PC-3 (cell line): ENCODE measurements around the gene LIPC. TPM values are rescaled to one million over a fixed set of nuclear protein-coding genes. Genes with fewer than 3 reads are reported as not detected.

ENCODE experiments used
- ATAC-seq: fragments of 200-7000 bp; cut with Tn5 transposase; 2 replicates; pipeline ENCODE4 v1.9.1; 2020; ENCODE audit warnings: mild to moderate bottlenecking, moderate library complexity
- BruUV-seq: library from RNA; stranded (reverse); fragments of 400-500 nt; replicated peaks from 2 replicates; lab custom pipeline; 2021; lab: Mats Ljungman, UMichigan
- CTCF ChIA-PET: fragments of 300-600 bp; sonication (Branson Sonifier 250); formaldehyde crosslinking; loops from one replicate; lab custom pipeline; 2022; ENCODE audit warnings: antibody characterized with exemption; lab: Charles Lee
- POLR2A ChIA-PET: fragments of 300-600 bp; sonication (Branson Sonifier 250); formaldehyde crosslinking; loops from one replicate; lab custom pipeline; 2022; ENCODE audit warnings: antibody characterized with exemption; ENCODE audit not compliant: unreplicated experiment; lab: Charles Lee
- DNase-seq: peaks from one replicate; pipeline ENCODE4 v3.0.0-alpha.2; 2015
- H2AFZ ChIP-seq: fragments of 300-600 bp; sonication (generic); 2 replicates; pipeline ENCODE4 v1.6.0; 2016; ENCODE audit warnings: antibody characterized with exemption, low read length
- H3F3A ChIP-seq: fragments of 300-600 bp; sonication (generic); one replicate; pipeline ENCODE4 v1.6.0; 2017; ENCODE audit warnings: antibody characterized with exemption, low read length, control low read depth, mild to moderate bottlenecking; ENCODE audit not compliant: unreplicated experiment
- H3K27ac ChIP-seq: fragments of 300-600 bp; sonication (generic); 2 replicates; pipeline ENCODE4 v1.5.1; 2016; ENCODE audit warnings: mild to moderate bottlenecking, low read length
- H3K27me3 ChIP-seq: fragments of 300-600 bp; sonication (generic); 2 replicates; pipeline ENCODE4 v1.6.1; 2016; ENCODE audit warnings: low read length, mixed read lengths
- H3K36me3 ChIP-seq: fragments of 300-600 bp; sonication (generic); 2 replicates; pipeline ENCODE4 v1.6.1; 2016; ENCODE audit warnings: low read depth, mixed run types, low read length, mixed read lengths
- H3K4me1 ChIP-seq: fragments of 300-600 bp; sonication (generic); 2 replicates; pipeline ENCODE4 v1.5.1; 2016; ENCODE audit warnings: low read length; ENCODE audit not compliant: insufficient read depth
- H3K4me2 ChIP-seq: fragments of 300-600 bp; sonication (generic); 2 replicates; pipeline ENCODE4 v1.6.0; 2016; ENCODE audit warnings: low read length
- H3K4me3 ChIP-seq: fragments of 300-600 bp; sonication (generic); 2 replicates; pipeline ENCODE4 v1.5.1; 2016; ENCODE audit warnings: mild to moderate bottlenecking, low read length, mixed read lengths
- H3K79me2 ChIP-seq: fragments of 300-600 bp; sonication (generic); 2 replicates; pipeline ENCODE4 v1.6.1; 2017; ENCODE audit warnings: low read length, mixed read lengths
- H3K9ac ChIP-seq: fragments of 300-600 bp; sonication (generic); 2 replicates; pipeline ENCODE4 v1.6.0; 2016; ENCODE audit warnings: mild to moderate bottlenecking, low read length
- H3K9me2 ChIP-seq: fragments of 300-600 bp; sonication (generic); replicated peaks from 2 replicates; pipeline ENCODE4 v1.6.1; 2016; ENCODE audit warnings: mixed run types, low read length, mixed read lengths
- H3K9me3 ChIP-seq: fragments of 300-600 bp; sonication (generic); 2 replicates; pipeline ENCODE4 v1.6.1; 2016; ENCODE audit warnings: low read length, mixed read lengths
- H4K20me1 ChIP-seq: fragments of 300-600 bp; sonication (generic); 2 replicates; pipeline ENCODE4 v1.6.1; 2016; ENCODE audit warnings: low read length, mixed read lengths
- EZH2 ChIP-seq: fragments of 300-600 bp; sonication (generic); IDR thresholded peaks from one replicate; pipeline ENCODE4 v1.6.1; 2017; ENCODE audit warnings: antibody characterized with exemption, mild to moderate bottlenecking, low read length; ENCODE audit not compliant: unreplicated experiment
- EZH2phosphoT487 ChIP-seq: fragments of 300-600 bp; sonication (generic); IDR thresholded peaks from 2 replicates; pipeline ENCODE4 v1.6.1; 2018; ENCODE audit warnings: mild to moderate bottlenecking, antibody characterized with exemption, low read length, borderline replicate concordance
- intact Hi-C: fragments of 100-400 bp; cut with micrococcal nuclease; formaldehyde crosslinking; loops from 2 replicates; pipeline ENCODE4 v1.9.0; 2023
- total RNA-seq: library from RNA; depleted of rRNA; stranded (reverse); fragments of >200 nt; gene quantifications from 2 replicates; pipeline ENCODE4 v1.2.3, GENCODE V29; 2014
- TF ChIP-seq, protein P1 (sequence below): fragments of 300-600 bp; sonication (generic); conservative IDR thresholded peaks from 2 replicates; pipeline ENCODE4 v1.5.1; 2017; ENCODE audit warnings: antibody characterized with exemption, low read depth, mild to moderate bottlenecking, low read length

LIPC gene
- total RNA-seq, 1 experiment from 2014 or later: not detected

DNA sequence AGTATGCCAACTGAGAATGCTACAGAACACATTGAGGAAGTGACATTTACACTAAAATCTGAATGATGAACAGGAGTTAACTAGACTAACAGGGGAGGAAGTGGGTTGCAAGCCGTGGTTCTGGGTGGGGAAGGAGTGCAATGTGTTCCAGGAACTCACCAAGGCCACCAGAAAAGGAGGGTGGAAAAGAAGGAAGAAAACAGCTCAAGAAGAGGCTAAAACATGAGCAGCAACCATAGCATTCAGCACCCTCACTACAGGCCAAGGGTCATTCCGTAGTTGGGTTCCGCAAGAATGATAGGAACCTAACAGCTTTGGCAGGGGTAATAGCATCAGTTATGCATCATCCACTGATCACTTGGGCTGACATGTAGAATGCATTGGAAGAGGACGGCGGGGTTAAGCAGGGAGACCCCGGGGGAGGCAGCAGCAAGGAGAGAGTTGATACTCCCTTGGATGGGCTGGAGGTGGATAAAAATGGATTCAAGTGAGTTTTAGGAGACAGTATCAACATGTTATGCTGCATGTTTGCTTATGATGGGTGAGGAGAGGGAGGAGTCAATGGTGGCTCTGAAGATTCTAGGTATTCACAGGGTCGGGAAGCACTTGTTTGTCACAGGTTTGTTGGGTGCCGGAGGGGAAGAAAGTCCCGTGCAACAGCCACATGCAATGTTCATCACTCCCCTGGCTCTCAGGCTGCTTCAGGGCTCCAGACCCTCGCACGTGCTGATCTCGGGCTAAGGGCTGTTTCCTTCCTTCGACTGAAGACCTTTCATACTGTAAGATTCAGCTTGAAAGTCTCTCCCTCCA, 53.2 kb downstream of the LIPC start:
- ATAC-seq (no peak), DNase-seq (no peak)
- intact Hi-C loops: no loop called here
- POLR2A ChIA-PET: no interaction called here
- no peak overlapping the region for H2AFZ ChIP-seq
- H3K4me2 ChIP-seq: no peak overlapping the region
- H3K9me2 ChIP-seq: no peaks in the 10 kb centered on the region
- H3K4me1 ChIP-seq: no peaks in the 10 kb centered on the region
- no peak overlapping the region for H3K4me3 ChIP-seq
- TF ChIP-seq EZH2: no peak
- no peak for TF ChIP-seq EZH2phosphoT487
- TF ChIP-seq, protein P1, sequence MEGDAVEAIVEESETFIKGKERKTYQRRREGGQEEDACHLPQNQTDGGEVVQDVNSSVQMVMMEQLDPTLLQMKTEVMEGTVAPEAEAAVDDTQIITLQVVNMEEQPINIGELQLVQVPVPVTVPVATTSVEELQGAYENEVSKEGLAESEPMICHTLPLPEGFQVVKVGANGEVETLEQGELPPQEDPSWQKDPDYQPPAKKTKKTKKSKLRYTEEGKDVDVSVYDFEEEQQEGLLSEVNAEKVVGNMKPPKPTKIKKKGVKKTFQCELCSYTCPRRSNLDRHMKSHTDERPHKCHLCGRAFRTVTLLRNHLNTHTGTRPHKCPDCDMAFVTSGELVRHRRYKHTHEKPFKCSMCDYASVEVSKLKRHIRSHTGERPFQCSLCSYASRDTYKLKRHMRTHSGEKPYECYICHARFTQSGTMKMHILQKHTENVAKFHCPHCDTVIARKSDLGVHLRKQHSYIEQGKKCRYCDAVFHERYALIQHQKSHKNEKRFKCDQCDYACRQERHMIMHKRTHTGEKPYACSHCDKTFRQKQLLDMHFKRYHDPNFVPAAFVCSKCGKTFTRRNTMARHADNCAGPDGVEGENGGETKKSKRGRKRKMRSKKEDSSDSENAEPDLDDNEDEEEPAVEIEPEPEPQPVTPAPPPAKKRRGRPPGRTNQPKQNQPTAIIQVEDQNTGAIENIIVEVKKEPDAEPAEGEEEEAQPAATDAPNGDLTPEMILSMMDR: no peak
- H3K36me3 ChIP-seq: no peaks in the 10 kb centered on the region
- no TSS peak for BruUV-seq
- H3K27me3 ChIP-seq: no peaks in the 10 kb centered on the region
- H3F3A ChIP-seq: no peaks in the 10 kb centered on the region
- CTCF ChIA-PET: no interaction called here
- no peaks in the 10 kb centered on the region for H3K79me2 ChIP-seq
- no peaks in the 10 kb centered on the region for H4K20me1 ChIP-seq
- H3K9ac ChIP-seq: no peak overlapping the region
- H3K9me3 ChIP-seq: no peaks in the 10 kb centered on the region
- H3K27ac ChIP-seq: no peak overlapping the region

- ATAC-seq: no peak
- no peaks in the 10 kb centered on the region for H3K36me3 ChIP-seq
- H3K79me2 ChIP-seq: no peaks in the 10 kb centered on the region
- H3K27ac ChIP-seq: no peak overlapping the region
- H3K4me2 ChIP-seq: no peak overlapping the region
- H3F3A ChIP-seq: no peaks in the 10 kb centered on the region
- ChIA-PET POLR2A (no interaction called here), CTCF (no interaction called here)
- intact Hi-C loops: no loop called here
- TF ChIP-seq EZH2 (no peak), EZH2phosphoT487 (no peak)
- TF ChIP-seq, protein P1: no peak
- no TSS peak for BruUV-seq
- no peak for DNase-seq
- H3K9me3 ChIP-seq: no peaks in the 10 kb centered on the region
- no peak overlapping the region for H2AFZ ChIP-seq
- no peaks in the 10 kb centered on the region for H4K20me1 ChIP-seq
- no peak overlapping the region for H3K9ac ChIP-seq
- H3K27me3 ChIP-seq: no peaks in the 10 kb centered on the region
- H3K4me3 ChIP-seq: no peak overlapping the region
- no peaks in the 10 kb centered on the region for H3K4me1 ChIP-seq
- no peaks in the 10 kb centered on the region for H3K9me2 ChIP-seq
Measured at GRCh38 chr15:58486062-58486461, 54.3 kb downstream of the LIPC start.

DNA sequence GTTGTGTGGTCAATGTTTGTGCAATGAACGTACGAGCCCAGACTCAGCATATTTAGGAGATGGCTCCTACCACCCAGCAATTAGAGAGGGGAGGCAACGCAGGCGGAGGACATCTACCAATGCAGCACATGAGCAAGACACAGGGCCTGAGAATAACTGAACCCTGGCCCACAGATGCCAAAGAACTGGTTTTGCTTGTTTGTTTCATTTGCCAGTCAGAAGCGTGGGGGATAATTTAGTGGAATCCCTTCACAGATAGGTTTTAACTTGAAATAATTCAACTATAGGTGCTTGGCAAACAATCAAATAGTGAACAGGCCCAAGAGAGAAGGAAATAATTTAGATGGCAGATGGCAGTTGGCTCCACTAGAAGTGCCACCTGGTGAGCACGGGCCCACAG, 54.8 kb downstream of the LIPC start:
- no peak overlapping the region for H2AFZ ChIP-seq
- no peaks in the 10 kb centered on the region for H3F3A ChIP-seq
- H3K9me2 ChIP-seq: no peaks in the 10 kb centered on the region
- no peaks in the 10 kb centered on the region for H3K9me3 ChIP-seq
- H3K27me3 ChIP-seq: no peaks in the 10 kb centered on the region
- H3K36me3 ChIP-seq: no peaks in the 10 kb centered on the region
- H4K20me1 ChIP-seq: no peaks in the 10 kb centered on the region
- POLR2A ChIA-PET: no interaction called here
- DNase-seq (no peak), ATAC-seq (no peak)
- no peak overlapping the region for H3K9ac ChIP-seq
- no peaks in the 10 kb centered on the region for H3K79me2 ChIP-seq
- intact Hi-C loops: no loop called here
- no peak overlapping the region for H3K27ac ChIP-seq
- CTCF ChIA-PET: no interaction called here
- no peak overlapping the region for H3K4me2 ChIP-seq
- TF ChIP-seq EZH2: no peak
- no peak for TF ChIP-seq EZH2phosphoT487
- TF ChIP-seq, protein P1: no peak
- H3K4me3 ChIP-seq: no peak overlapping the region
- H3K4me1 ChIP-seq: no peaks in the 10 kb centered on the region
- no TSS peak for BruUV-seq
